HCT116 (cell line): ENCODE measurements around the gene TTL. TPM values are rescaled to one million over a fixed set of nuclear protein-coding genes. Genes with fewer than 3 reads are reported as not detected.

ENCODE experiments used
- ATAC-seq: fragments of 200-7000 bp; cut with Tn5 transposase; 2 replicates; pipeline ENCODE4 v1.9.1; 2020; ENCODE audit warnings: mild to moderate bottlenecking, moderate library complexity
- BruUV-seq: library from RNA; stranded (reverse); fragments of 400-500 nt; replicated peaks from 2 replicates; lab custom pipeline; 2021; lab: Mats Ljungman, UMichigan
- CTCF ChIA-PET: fragments of 300-600 bp; sonication (Branson Sonifier 250); formaldehyde crosslinking; loops from one replicate; lab custom pipeline; 2021; ENCODE audit warnings: antibody characterized with exemption; lab: Charles Lee
- POLR2A ChIA-PET: fragments of 300-600, 350-600 bp; sonication (Branson Sonifier 250); formaldehyde crosslinking; loops from one replicate; lab custom pipeline; 2021; ENCODE audit warnings: antibody characterized with exemption; lab: Charles Lee
- RAD21 ChIA-PET, 2 experiments: fragments of 300-600 bp; sonication (Branson Sonifier 250); formaldehyde crosslinking; loops; one replicate each; lab custom pipeline; 2023; ENCODE audit warnings: low total read pairs in 2 of 2; ENCODE audit not compliant: uncharacterized antibody in 2 of 2, unreplicated experiment in 2 of 2, low non-redundant PET in 1 of 2; lab: Charles Lee
- DNase-seq: peaks from one replicate; pipeline ENCODE4 v3.0.0-alpha.2; 2010; ENCODE audit warnings: low read depth, low spot score
- H2AFZ ChIP-seq: fragments of 200-600 bp; shearing (Covaris generic), sonication (generic); 2 replicates; pipeline ENCODE4 v1.6.1; 2017; ENCODE audit warnings: low read depth, mixed run types, mixed read lengths, antibody characterized with exemption, low read length; ENCODE audit not compliant: poor library complexity, severe bottlenecking
- H3K27ac ChIP-seq: 2 replicates; pipeline ENCODE4 v1.5.1; 2012; ENCODE audit warnings: low read depth, low read length
- H3K27me3 ChIP-seq: fragments of 200-600 bp; sonication (generic); 2 replicates; pipeline ENCODE4 v1.6.1; 2016; ENCODE audit warnings: mixed run types, low read length, mixed read lengths; ENCODE audit not compliant: insufficient read depth
- H3K36me3 ChIP-seq, 2 experiments: fragments of 200-500 bp in 1 of 2; fragments of 200-600 bp in 1 of 2; sonication (Bioruptor generic) in 1 of 2; sonication (generic) in 1 of 2; 2 replicates each; pipeline versions ENCODE4 v1.5.1 to v1.6.1; 2014 to 2016; ENCODE audit warnings: low read length in 2 of 2, inconsistent platforms in 1 of 2, mixed read lengths in 1 of 2, mixed run types in 1 of 2; ENCODE audit not compliant: insufficient read depth in 2 of 2, control insufficient read depth in 1 of 2
- H3K4me1 ChIP-seq, 2 experiments: fragments of 200-600 bp in 1 of 2; sonication (generic) in 1 of 2; 2 replicates each; pipeline versions ENCODE4 v1.5.1 to v1.6.1; 2012 to 2017; ENCODE audit warnings: low read length in 2 of 2, inconsistent platforms in 1 of 2, mild to moderate bottlenecking in 1 of 2, mixed read lengths in 1 of 2, mixed run types in 1 of 2, moderate library complexity in 1 of 2; ENCODE audit not compliant: insufficient read depth in 2 of 2, control insufficient read depth in 1 of 2
- H3K4me2 ChIP-seq: fragments of 200-600 bp; sonication (generic); 2 replicates; pipeline ENCODE4 v1.6.1; 2017; ENCODE audit warnings: mixed run types, low read length, mixed read lengths
- H3K4me3 ChIP-seq, 2 experiments: fragments of 200-600 bp in 1 of 2; sonication (generic) in 1 of 2; replicated peaks in 1 of 2; 2 replicates each; pipeline ENCODE4 v1.5.1; 2011 to 2016; ENCODE audit warnings: low read length in 2 of 2, control low read depth in 1 of 2, low read depth in 1 of 2, mild to moderate bottlenecking in 1 of 2, mixed read lengths in 1 of 2, mixed run types in 1 of 2
- H3K79me2 ChIP-seq: fragments of 200-600 bp; sonication (generic); 2 replicates; pipeline ENCODE4 v1.6.1; 2017; ENCODE audit warnings: mild to moderate bottlenecking, mixed run types, low read length, moderate library complexity, mixed read lengths; ENCODE audit not compliant: insufficient read depth
- H3K9ac ChIP-seq: fragments of 200-600 bp; sonication (generic); 2 replicates; pipeline ENCODE4 v1.6.1; 2016; ENCODE audit warnings: low read length, mixed read lengths
- H3K9me2 ChIP-seq: fragments of 200-600 bp; sonication (generic), shearing (Covaris generic); 2 replicates; pipeline ENCODE4 v1.6.1; 2017; ENCODE audit warnings: mixed run types, mild to moderate bottlenecking, moderate library complexity; ENCODE audit not compliant: insufficient read depth
- H3K9me3 ChIP-seq, 2 experiments: fragments of 200-500 bp in 1 of 2; fragments of 200-600 bp in 1 of 2; sonication (Bioruptor generic) in 1 of 2; sonication (generic) in 1 of 2; 2 replicates each; pipeline ENCODE4 v1.6.1; 2014 to 2017; ENCODE audit warnings: low read length in 2 of 2, mixed read lengths in 2 of 2, inconsistent platforms in 1 of 2, low read depth in 1 of 2, mild to moderate bottlenecking in 1 of 2, mixed run types in 1 of 2, moderate library complexity in 1 of 2; ENCODE audit not compliant: control insufficient read depth in 1 of 2, insufficient read depth in 1 of 2
- H4K20me1 ChIP-seq: fragments of 200-600 bp; sonication (generic), shearing (Covaris generic); 2 replicates; pipeline ENCODE4 v1.6.1; 2017; ENCODE audit warnings: mixed run types, mild to moderate bottlenecking, moderate library complexity; ENCODE audit not compliant: insufficient read depth
- EZH2 ChIP-seq: fragments of 200-600 bp; sonication (generic); IDR thresholded peaks from 2 replicates; pipeline ENCODE4 v1.6.1; 2017; ENCODE audit warnings: antibody characterized with exemption, mixed run types
- JUND ChIP-seq: IDR thresholded peaks from 2 replicates; pipeline ENCODE4 v1.6.1; 2012
- POLR2A ChIP-seq: IDR thresholded peaks from 2 replicates; pipeline ENCODE4 v1.7.0; 2011; ENCODE audit warnings: borderline replicate concordance; ENCODE audit not compliant: insufficient read depth, insufficient read length; ENCODE audit errors: extremely low read depth
- SIN3A ChIP-seq: IDR thresholded peaks from 2 replicates; pipeline ENCODE4 v1.6.1; 2012; ENCODE audit warnings: low read depth
- SP1 ChIP-seq: IDR thresholded peaks from 2 replicates; pipeline ENCODE4 v1.6.1; 2012; ENCODE audit warnings: low read depth
- SRF ChIP-seq: IDR thresholded peaks from 2 replicates; pipeline ENCODE4 v1.6.1; 2012; ENCODE audit warnings: low read depth
- ZFX ChIP-seq: fragments of 450-650 bp; IDR thresholded peaks from 2 replicates; pipeline ENCODE4 v1.6.1; 2017
- ZNF274 ChIP-seq: fragments of 200-500 bp; sonication (Bioruptor generic); IDR thresholded peaks from 2 replicates; pipeline ENCODE4 v1.6.1; 2014; ENCODE audit warnings: mild to moderate bottlenecking, low read depth, low read length, inconsistent platforms
- intact Hi-C: fragments of 100-400 bp; cut with micrococcal nuclease; formaldehyde crosslinking; loops from 2 replicates; pipeline ENCODE4 v1.10.0; 2022
- total RNA-seq: library from RNA; stranded (reverse); gene quantifications from one replicate; pipeline ENCODE4 v1.2.1, GENCODE V29; 2021; ENCODE audit not compliant: unreplicated experiment
- TF ChIP-seq, protein P1 (sequence below): IDR thresholded peaks from 2 replicates; pipeline ENCODE4 v1.6.1; 2011; ENCODE audit warnings: mild to moderate bottlenecking, low read length, moderate library complexity; ENCODE audit not compliant: insufficient replicate concordance; ENCODE audit errors: extremely low read depth
- TF ChIP-seq, protein P2 (sequence below): IDR thresholded peaks from 2 replicates; pipeline ENCODE4 v1.6.1; 2012

The TTL gene
- total RNA-seq, 1 experiment from 2014 or later, result 58.7 TPM

DNA sequence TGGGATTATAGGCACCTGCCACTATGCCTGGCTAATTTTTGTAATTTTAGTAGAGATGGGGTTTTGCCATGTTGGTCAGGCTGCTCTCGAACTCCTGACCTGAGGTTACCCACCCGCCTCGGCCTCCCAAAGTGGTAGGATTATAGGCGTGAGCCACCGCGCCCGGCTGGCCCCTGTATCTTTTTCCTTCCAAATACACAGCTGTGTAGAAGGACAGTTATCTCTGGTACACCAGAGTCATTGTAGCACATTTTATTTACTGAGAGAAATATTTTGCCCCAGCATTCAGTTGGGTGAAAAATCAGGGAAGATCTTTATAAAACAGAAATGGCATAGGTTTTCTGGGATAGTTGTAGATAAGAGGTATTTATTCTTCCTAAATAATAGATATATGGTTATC lies 36.9 kb downstream of the TTL start:
- H3K4me2 ChIP-seq, result no peak overlapping the region
- ChIA-PET RAD21 (no interaction called here), POLR2A (no interaction called here), CTCF (no interaction called here)
- no peak overlapping the region for H3K4me3 ChIP-seq
- H4K20me1 ChIP-seq, result no peaks in the 10 kb centered on the region
- TF ChIP-seq, protein P1, sequence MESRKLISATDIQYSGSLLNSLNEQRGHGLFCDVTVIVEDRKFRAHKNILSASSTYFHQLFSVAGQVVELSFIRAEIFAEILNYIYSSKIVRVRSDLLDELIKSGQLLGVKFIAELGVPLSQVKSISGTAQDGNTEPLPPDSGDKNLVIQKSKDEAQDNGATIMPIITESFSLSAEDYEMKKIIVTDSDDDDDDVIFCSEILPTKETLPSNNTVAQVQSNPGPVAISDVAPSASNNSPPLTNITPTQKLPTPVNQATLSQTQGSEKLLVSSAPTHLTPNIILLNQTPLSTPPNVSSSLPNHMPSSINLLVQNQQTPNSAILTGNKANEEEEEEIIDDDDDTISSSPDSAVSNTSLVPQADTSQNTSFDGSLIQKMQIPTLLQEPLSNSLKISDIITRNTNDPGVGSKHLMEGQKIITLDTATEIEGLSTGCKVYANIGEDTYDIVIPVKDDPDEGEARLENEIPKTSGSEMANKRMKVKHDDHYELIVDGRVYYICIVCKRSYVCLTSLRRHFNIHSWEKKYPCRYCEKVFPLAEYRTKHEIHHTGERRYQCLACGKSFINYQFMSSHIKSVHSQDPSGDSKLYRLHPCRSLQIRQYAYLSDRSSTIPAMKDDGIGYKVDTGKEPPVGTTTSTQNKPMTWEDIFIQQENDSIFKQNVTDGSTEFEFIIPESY, result no peak
- no peak for TF ChIP-seq POLR2A
- TF ChIP-seq ZNF274, result no peak
- no peak for TF ChIP-seq EZH2
- TF ChIP-seq, protein P2, sequence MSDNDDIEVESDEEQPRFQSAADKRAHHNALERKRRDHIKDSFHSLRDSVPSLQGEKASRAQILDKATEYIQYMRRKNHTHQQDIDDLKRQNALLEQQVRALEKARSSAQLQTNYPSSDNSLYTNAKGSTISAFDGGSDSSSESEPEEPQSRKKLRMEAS, result no peak
- no peak for TF ChIP-seq SIN3A
- TF ChIP-seq SP1, result no peak
- H3K9ac ChIP-seq, result no peak overlapping the region
- no peaks in the 10 kb centered on the region for H3K27me3 ChIP-seq
- intact Hi-C loops, result no loop called here
- no peak overlapping the region for H2AFZ ChIP-seq
- DNase-seq, result no peak
- no peaks in the 10 kb centered on the region for H3K79me2 ChIP-seq
- no TSS peak for BruUV-seq
- H3K27ac ChIP-seq, result no peak overlapping the region
- H3K4me1 ChIP-seq, result no peaks in the 10 kb centered on the region
- no peak for ATAC-seq
- peaks cover 16 to 25% of the 10 kb centered on the region in 2 experiments; a peak in 3 of 4 replicates for H3K36me3 ChIP-seq
- peaks cover 0 to 5% of the 10 kb centered on the region in 2 experiments; a peak in 2 of 4 replicates for H3K9me3 ChIP-seq
- H3K9me2 ChIP-seq, result no peaks in the 10 kb centered on the region

DNA sequence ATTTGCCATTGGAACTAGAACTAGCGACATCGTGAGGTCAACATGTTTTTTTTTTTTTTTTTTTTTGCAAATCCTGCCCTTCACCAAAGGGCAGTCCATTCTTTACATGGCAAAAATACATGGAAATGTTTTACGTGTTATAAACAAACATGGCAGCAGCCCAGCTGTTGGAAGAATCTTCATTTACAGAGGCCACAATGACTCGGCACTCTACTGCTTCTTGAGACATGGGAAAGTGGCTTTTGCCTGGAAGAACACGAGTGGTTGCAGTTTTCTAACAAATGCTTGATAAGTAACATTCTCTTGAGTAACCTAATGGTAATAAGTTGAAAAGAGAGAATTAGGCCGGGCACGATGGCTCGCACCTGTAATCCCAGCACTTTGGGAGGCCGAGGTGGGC lies 37.5 kb downstream of the TTL start:
- Histone ChIP-seq H3K36me3 (peaks cover 16 to 22% of the 10 kb centered on the region in 2 experiments; a peak in 3 of 4 replicates), H3K4me1 (no peaks in the 10 kb centered on the region), H3K4me3 (no peak overlapping the region), H3K4me2 (no peak overlapping the region), H3K27me3 (no peaks in the 10 kb centered on the region), H3K9ac (no peak overlapping the region), H2AFZ (no peak overlapping the region), H3K27ac (no peak overlapping the region), H3K9me3 (peaks cover 0 to 5% of the 10 kb centered on the region in 2 experiments; a peak in 2 of 4 replicates), H3K9me2 (no peaks in the 10 kb centered on the region), H3K79me2 (no peaks in the 10 kb centered on the region), H4K20me1 (no peaks in the 10 kb centered on the region)
- CTCF ChIA-PET, result no interaction called here
- POLR2A ChIA-PET, result no interaction called here
- ATAC-seq (no peak), DNase-seq (no peak)
- no peak for TF ChIP-seq SRF
- no peak for TF ChIP-seq EZH2
- no peak for TF ChIP-seq ZFX
- no peak for TF ChIP-seq JUND
- no TSS peak for BruUV-seq
- intact Hi-C loops, result no loop called here
- RAD21 ChIA-PET, result no interaction called here
